Measurements from ENCODE around the gene PLA2G2A.

DNA sequence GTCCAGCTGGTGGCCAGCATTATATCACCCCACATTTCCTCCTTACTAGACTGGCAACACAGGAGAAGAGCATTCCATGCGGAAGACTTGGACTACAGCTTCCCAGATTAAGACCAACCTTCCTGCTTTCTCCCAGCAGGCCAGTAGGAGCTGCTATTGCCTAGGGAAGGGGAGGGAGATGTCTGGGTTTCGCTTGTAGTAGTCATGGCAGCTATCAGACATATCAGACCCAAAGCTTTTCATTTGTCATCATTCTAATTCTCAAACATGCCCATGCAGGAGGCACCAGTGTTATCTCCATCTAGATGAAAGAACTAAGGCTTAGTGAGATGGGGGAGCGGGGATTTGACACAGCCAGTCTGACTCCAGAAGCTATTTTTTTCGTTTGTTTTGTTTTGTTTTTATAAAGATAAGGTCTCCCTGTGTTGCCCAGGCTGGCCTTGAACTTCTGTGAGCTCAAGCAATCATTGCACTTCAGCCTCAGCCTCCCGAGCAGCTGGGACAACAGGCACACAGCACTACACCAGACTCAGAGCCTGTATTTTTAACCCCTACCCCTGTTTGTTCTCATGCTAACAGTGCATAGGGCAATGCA is 4.5 kb downstream of the PLA2G2A start:
- peak; percentile 61 for TF ChIP-seq CTCF (IDR thresholded peaks at IDR 0.05; ENCODE audit: insufficient read depth, low read length)
- no peak for TF ChIP-seq POLR2AphosphoS5 (IDR thresholded peaks at IDR 0.05; ENCODE audit: low read depth)
- TF ChIP-seq GABPA (IDR thresholded peaks at IDR 0.05; ENCODE audit: low read depth): no peak
- TF ChIP-seq, protein P1, sequence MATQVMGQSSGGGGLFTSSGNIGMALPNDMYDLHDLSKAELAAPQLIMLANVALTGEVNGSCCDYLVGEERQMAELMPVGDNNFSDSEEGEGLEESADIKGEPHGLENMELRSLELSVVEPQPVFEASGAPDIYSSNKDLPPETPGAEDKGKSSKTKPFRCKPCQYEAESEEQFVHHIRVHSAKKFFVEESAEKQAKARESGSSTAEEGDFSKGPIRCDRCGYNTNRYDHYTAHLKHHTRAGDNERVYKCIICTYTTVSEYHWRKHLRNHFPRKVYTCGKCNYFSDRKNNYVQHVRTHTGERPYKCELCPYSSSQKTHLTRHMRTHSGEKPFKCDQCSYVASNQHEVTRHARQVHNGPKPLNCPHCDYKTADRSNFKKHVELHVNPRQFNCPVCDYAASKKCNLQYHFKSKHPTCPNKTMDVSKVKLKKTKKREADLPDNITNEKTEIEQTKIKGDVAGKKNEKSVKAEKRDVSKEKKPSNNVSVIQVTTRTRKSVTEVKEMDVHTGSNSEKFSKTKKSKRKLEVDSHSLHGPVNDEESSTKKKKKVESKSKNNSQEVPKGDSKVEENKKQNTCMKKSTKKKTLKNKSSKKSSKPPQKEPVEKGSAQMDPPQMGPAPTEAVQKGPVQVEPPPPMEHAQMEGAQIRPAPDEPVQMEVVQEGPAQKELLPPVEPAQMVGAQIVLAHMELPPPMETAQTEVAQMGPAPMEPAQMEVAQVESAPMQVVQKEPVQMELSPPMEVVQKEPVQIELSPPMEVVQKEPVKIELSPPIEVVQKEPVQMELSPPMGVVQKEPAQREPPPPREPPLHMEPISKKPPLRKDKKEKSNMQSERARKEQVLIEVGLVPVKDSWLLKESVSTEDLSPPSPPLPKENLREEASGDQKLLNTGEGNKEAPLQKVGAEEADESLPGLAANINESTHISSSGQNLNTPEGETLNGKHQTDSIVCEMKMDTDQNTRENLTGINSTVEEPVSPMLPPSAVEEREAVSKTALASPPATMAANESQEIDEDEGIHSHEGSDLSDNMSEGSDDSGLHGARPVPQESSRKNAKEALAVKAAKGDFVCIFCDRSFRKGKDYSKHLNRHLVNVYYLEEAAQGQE (IDR thresholded peaks at IDR 0.05; ENCODE audit: insufficient replicate concordance, low read depth): no peak
- TF ChIP-seq SPI1 (IDR thresholded peaks at IDR 0.05; ENCODE audit: borderline replicate concordance, low read depth): no peak
